ENCODE results near the gene C12orf54.
A peak's percentile ranks its signal among the peaks of the same experiment; 100 is the strongest.
"Not testable (repeated sequence)": the region's sequence is repeated elsewhere in the genome, so short reads cannot be mapped to it uniquely, and the experiment has no call there.

The C12orf54 gene

DNA sequence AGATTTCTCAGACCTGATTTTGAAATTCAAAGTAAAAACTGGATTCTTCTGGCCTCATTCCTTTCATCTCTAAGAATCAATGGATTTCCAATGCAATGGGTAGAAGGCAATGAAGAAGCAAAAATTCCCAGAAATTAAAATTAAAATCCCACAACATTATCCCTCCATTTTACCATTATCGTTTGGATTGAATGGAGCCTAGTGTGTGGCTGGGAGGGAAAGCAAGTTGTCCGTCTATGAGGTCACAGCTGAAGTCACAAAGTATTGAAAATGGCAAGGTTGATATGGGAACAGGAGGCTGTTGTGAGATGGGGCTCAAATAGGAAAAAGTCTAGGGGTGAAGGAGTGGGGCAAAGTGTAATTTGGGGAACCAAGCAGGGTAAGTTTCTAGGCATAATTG lies at the start of gene C12orf54:
TSS of gene C12orf54 (plus strand) at position 301 of the 400 bp plus-strand sequence. CDS start 799 bp downstream, outside the sequence.
- no peak for DNase-seq (ENCODE audit: low read depth)
- no peak within 1 kb of the TSS for H3K4me3 ChIP-seq (ENCODE audit: low read depth, low read length)

- not testable (repeated sequence) for DNase-seq (ENCODE audit: low read depth); H3K4me3 ChIP-seq (ENCODE audit: low read depth, low read length)
Observed at GRCh38 chr12:48434016-48434415, 48.3 kb upstream of the C12orf54 start.

- no peak for DNase-seq (ENCODE audit: low read depth)
- H3K4me3 ChIP-seq (ENCODE audit: low read depth, low read length), result no peak overlapping the region
Observed at GRCh38 chr12:48441069-48441468, 41.2 kb upstream of the C12orf54 start.

DNA sequence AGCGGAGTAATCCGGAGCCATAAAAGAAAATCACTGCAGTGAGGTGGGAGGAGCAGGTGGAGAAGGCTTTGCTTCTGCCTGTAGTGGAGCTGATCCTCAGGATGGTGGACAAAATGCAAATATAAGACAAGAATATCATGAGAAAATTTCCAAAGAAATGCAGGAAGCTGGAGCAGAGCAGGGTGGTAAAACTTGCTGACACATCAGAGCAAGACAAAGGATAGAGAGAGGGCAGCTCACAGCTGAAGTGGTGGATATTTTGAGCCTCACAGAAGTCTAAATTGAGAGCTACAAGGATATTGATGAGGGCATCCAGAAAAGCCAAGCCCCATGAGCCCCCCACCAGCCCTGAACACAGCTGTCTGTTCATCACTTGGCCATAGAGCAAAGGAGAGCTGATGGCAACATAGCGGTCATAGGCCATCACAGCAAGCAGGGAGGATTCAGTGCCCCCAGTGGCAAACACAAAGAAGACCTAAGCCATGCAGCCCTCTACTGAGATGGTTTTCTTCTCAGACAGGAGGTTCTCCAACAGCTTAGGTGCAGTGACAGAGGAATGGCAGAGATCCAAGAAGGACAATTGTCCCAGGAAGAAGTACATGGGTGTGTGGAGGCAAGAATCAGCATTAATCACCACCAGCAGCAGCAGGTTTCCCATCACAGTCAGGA lies 40.0 kb upstream of the C12orf54 start:
- no peak for DNase-seq (ENCODE audit: low read depth)
- no peak overlapping the region for H3K4me3 ChIP-seq (ENCODE audit: low read depth, low read length)

- DNase-seq (ENCODE audit: low read depth), result no peak
Observed at GRCh38 chr12:48445538-48445937, 36.8 kb upstream of the C12orf54 start.

DNA sequence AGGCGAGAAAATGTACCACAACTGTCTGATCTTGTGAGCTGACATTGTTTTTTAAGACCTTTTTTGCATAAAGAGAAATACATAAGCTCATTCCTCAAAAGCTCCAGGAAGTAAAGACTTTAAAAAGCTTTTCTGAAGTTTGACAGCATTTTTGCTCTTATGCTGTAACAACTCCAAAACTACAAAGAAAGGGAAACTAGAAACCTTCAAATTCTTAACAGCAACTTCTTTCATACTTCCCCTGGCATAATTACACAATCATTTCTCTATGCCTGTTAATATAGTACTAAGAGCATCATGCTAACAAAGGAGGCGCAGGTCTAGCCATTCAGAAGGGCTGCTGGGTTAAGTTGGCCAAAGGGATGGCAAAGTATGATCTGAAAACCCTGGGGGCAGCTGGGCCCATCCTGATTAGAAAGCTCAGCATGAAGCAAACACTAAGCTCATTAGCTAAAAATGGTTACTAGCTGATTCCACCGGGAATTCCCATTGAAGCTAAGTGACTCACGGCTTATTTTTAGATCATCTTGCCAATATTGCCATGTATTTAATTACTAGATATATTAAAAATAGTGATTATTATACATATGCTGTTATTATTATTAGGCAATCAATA lies 36.0 kb upstream of the C12orf54 start:
- H3K4me3 ChIP-seq (ENCODE audit: low read depth, low read length), result no peak overlapping the region
- no peak for DNase-seq (ENCODE audit: low read depth)

More at GRCh38 chr12:48445538-48445937, 36.8 kb upstream of the C12orf54 start:
- H3K4me3 ChIP-seq (ENCODE audit: low read depth, low read length), result no peak overlapping the region

- DNase-seq (ENCODE audit: low read depth), result no peak
- no peak overlapping the region for H3K4me3 ChIP-seq (ENCODE audit: low read depth, low read length)
Observed at GRCh38 chr12:48447755-48448154, 34.5 kb upstream of the C12orf54 start.

- H3K4me3 ChIP-seq (ENCODE audit: low read depth, low read length), result no peak overlapping the region
- no peak for DNase-seq (ENCODE audit: low read depth)
Observed at GRCh38 chr12:48451372-48451771, 30.9 kb upstream of the C12orf54 start.

- H3K4me3 ChIP-seq (ENCODE audit: low read depth, low read length); DNase-seq (ENCODE audit: low read depth): not testable (repeated sequence)
Observed at GRCh38 chr12:48452961-48453360, 29.3 kb upstream of the C12orf54 start.

- H3K4me3 ChIP-seq (ENCODE audit: low read depth, low read length), result no peak overlapping the region
- DNase-seq (ENCODE audit: low read depth), result no peak
Observed at GRCh38 chr12:48454667-48455066, 27.6 kb upstream of the C12orf54 start.

DNA sequence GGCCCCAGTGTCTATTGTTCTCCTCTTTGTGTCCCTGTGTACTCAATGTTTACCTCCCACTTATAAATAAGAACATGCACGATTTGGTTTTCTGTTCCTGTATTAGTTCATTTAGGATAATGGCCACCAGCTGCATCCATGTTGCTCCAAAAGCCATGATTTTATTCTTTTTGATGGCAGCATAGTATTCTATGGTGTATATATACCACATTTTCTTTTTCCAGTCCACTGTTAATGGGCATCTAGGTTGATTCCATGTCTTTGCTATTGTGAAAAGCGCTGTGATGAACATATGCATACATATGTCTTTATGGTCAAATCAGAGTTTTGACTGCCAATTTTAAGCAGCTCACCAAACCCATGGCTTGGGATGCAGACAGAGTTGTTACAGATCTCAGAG lies 27.2 kb upstream of the C12orf54 start:
- no peak for DNase-seq (ENCODE audit: low read depth)
- no peak overlapping the region for H3K4me3 ChIP-seq (ENCODE audit: low read depth, low read length)

DNA sequence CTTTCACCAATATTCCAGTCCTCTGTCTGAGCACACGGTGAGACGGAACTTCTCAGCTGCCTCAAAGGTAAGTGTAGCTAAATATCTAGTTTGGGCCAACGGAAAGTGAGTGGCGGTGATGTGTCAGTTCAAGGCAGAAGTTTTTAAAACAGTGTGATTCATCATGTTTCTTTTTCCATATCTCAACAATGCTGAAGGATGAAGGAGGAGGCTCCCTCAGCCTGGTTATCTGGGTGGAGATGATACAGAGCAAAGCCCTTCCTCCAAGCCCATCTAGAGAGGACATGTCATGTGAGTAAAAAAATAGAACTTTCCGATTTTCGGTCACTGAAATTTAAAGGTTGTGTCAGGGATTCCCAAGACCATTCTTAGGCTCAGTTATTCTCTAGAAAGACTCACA lies 23.0 kb upstream of the C12orf54 start:
- H3K4me3 ChIP-seq (ENCODE audit: low read depth, low read length), result no peak overlapping the region
- no peak for DNase-seq (ENCODE audit: low read depth)

DNA sequence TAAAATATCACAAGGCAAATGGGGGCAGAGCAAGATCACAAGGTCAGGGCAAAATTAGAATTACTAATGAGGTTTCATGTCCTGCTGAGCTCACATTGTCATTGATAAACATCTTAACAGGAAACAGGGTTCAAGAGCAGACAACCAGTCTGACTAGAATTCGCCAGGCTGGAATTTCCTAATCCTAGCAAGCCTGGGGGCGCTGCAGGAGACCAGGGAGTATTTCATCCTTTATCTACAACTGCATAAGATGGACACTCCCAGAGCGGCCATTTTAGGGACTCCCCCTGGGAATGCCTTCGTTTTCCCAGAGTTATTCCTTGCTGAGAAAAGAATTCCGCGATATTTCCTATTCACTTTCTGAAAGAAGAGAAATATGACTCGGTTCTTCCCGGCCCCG lies 13.3 kb upstream of the C12orf54 start:
- DNase-seq (ENCODE audit: low read depth); H3K4me3 ChIP-seq (ENCODE audit: low read depth, low read length): not testable (repeated sequence)

GRCh38 chr12:48472259-48472658 lies 10.0 kb upstream of the C12orf54 start, which contains the start of gene ANP32D:
Gene ANP32D, plus strand, starts transcription at chr12:48472559. Its CDS starts 106 bp downstream, at chr12:48472665.
- no peak for DNase-seq (ENCODE audit: low read depth)
- no peak within 1 kb of the TSS for H3K4me3 ChIP-seq (ENCODE audit: low read depth, low read length)

- H3K4me3 ChIP-seq (ENCODE audit: low read depth, low read length), result no peak overlapping the region
- DNase-seq (ENCODE audit: low read depth), result no peak
Observed at GRCh38 chr12:48473061-48473460, 9.2 kb upstream of the C12orf54 start.

DNA sequence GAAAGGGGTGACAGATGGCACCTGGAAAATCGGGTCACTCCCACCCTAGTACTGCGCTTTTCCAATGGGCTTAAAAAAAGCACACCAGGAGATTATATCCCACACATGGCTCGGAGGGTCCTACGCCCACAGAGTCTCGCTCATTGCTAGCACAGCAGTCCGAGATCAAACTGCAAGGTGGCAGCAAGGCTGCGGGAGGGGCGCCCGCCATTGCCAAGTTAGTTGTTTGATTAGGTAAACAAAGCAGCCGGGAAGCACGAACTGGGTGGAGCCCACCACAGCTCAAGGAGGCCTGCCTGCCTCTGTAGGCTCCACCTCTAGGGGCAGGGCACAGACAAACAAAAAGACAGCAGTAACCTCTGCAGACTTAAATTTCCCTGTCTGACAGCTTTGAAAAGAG lies 7.8 kb upstream of the C12orf54 start:
- H3K4me3 ChIP-seq (ENCODE audit: low read depth, low read length); DNase-seq (ENCODE audit: low read depth): not testable (repeated sequence)

DNA sequence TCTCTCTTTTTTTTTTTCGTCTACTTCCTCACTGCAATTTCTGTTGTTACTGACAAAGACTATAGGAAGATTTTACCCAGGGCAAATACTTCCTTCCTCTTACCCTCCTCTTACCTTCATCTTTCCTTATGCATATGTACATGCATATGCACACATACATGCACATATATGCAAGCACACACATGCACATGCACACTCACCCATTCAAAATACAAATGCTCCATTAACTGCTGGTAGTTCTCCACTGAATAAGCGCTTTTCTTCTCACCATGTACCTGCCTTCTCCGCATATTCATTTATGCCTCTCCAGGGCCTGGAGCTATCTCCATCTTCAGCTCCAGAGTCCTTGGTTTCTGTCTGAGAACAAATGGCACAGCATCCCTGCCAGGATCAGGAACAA lies 632 bp downstream of the C12orf54 start:
- DNase-seq (ENCODE audit: low read depth), result no peak

GRCh38 chr12:48486261-48486660 lies 4.0 kb downstream of the C12orf54 start:
- no peak overlapping the region for H3K4me3 ChIP-seq (ENCODE audit: low read depth, low read length)
- DNase-seq (ENCODE audit: low read depth), result no peak

More for the DNA sequence above, 632 bp downstream of the C12orf54 start:
- H3K4me3 ChIP-seq (ENCODE audit: low read depth, low read length), result no peak overlapping the region

GRCh38 chr12:48486679-48487078 lies 4.4 kb downstream of the C12orf54 start:
- DNase-seq (ENCODE audit: low read depth), result no peak
- no peak overlapping the region for H3K4me3 ChIP-seq (ENCODE audit: low read depth, low read length)

DNA sequence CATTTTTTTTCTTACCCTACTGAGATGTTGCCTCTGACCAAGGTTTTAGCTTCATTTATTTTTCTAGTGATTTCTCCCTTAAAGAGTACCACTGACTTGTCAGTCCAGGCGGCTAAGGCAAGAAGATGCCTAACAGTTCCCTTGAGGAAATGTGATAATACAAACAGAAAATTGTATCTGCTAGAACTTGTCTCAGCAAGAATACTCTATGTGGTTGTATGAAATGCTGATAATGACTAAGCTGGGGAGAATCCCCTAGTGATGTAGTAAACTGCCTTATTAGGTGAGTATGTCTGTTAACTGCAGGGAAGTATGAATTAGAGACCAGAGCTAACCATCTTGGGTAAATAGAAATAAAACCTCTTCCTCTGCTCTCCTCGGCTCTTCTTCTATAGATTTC lies 6.7 kb downstream of the C12orf54 start:
- H3K4me3 ChIP-seq (ENCODE audit: low read depth, low read length), result no peak overlapping the region
- peak; percentile 11 for DNase-seq (ENCODE audit: low read depth)

DNA sequence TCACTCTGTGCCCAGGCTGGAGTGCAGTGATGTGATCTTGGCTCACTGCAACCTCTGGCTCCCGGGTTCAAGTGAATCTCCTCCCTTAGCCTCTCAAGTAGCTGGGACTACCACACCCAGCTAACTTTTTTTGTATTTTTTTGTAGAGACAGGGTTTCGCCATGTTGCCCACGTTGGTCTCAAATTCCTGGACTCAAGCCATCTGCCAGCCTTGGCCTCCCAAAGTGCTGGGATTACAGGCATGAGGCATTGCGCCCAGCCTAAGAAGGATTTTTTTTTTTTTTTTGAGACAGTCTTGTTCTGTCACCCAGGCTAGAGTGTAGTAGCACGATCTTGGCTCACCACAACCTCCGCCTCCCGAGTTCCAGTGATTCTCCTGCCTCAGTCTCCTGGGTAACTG lies 7.2 kb downstream of the C12orf54 start:
- not testable (repeated sequence) for DNase-seq (ENCODE audit: low read depth); H3K4me3 ChIP-seq (ENCODE audit: low read depth, low read length)
